Measurements from ENCODE around the gene ARID4B.
"Not testable (repeated sequence)": the region's sequence is repeated elsewhere in the genome, so short reads cannot be mapped to it uniquely, and the experiment has no call there.

Gene ARID4B

DNA sequence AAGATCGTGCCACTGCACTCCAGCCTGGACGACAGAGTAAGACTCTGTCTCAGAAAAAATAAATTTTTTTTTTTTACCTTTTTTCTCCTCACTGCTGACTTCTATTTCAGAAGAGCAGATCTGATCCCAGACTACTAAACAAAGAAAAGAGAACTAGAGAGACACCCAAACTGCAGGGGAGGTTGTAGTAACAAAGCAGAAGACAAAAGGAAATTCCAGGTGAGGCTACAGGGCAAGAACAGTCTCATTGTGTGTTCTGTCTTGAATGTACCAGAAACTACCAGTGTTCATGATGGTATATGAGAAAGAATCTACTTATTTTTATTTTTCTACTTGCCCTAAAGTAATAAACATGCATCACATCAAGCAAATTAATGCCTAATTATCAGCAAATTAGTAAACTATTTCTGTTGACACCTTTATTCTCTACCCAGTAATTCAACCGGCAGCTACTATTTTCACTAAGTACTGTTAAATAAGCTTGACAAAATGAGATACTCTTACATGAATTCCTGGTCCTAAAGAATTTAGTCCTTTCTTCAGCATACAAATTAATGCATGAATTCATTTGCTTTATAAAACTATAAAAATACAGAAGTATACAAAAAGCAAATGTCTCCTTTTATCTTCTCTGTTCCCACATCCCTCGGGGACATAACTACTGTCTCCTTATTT lies 40.6 kb downstream of the ARID4B start:
- H3K27ac ChIP-seq (replicated peaks) = no peak overlapping the region
- no peak for TF ChIP-seq GABPA (IDR thresholded peaks at IDR 0.05; ENCODE audit: low read depth)
- no peak for DNase-seq (ENCODE audit: low read depth in 1 of 2, low spot score in 1 of 2)
- no peaks in the 10 kb centered on the region for H3K27me3 ChIP-seq (ENCODE audit: insufficient read depth, poor library complexity, severe bottlenecking)
- no peak overlapping the region for H3K4me3 ChIP-seq (replicated peaks; ENCODE audit: insufficient read depth, low read length)

DNA sequence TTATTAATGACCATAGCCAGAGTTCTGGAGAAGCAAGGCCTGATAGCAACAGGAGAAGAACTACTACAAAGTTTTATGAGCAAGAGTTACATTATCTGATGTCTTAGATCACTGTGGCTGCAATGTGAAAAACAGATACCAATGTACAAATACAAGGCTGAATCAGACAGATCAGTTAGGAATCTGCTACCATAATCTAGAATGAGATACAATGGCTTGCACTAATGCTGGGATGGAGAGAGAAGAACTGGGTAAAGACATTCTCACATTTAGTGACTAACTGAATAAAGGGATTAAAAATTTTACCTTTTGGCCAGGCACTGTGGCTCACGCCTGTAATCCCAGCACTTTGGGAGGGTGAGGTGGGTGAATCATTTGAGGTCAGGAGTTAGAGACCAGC lies 41.3 kb downstream of the ARID4B start:
- TF ChIP-seq, protein P1, sequence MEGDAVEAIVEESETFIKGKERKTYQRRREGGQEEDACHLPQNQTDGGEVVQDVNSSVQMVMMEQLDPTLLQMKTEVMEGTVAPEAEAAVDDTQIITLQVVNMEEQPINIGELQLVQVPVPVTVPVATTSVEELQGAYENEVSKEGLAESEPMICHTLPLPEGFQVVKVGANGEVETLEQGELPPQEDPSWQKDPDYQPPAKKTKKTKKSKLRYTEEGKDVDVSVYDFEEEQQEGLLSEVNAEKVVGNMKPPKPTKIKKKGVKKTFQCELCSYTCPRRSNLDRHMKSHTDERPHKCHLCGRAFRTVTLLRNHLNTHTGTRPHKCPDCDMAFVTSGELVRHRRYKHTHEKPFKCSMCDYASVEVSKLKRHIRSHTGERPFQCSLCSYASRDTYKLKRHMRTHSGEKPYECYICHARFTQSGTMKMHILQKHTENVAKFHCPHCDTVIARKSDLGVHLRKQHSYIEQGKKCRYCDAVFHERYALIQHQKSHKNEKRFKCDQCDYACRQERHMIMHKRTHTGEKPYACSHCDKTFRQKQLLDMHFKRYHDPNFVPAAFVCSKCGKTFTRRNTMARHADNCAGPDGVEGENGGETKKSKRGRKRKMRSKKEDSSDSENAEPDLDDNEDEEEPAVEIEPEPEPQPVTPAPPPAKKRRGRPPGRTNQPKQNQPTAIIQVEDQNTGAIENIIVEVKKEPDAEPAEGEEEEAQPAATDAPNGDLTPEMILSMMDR (IDR thresholded peaks at IDR 0.05; ENCODE audit: insufficient read depth, low read length) = no peak
- no peak for TF ChIP-seq GABPA (IDR thresholded peaks at IDR 0.05; ENCODE audit: low read depth)
- no peak for TF ChIP-seq SPI1 (IDR thresholded peaks at IDR 0.05; ENCODE audit: borderline replicate concordance, low read depth)
- TF ChIP-seq, protein P2, sequence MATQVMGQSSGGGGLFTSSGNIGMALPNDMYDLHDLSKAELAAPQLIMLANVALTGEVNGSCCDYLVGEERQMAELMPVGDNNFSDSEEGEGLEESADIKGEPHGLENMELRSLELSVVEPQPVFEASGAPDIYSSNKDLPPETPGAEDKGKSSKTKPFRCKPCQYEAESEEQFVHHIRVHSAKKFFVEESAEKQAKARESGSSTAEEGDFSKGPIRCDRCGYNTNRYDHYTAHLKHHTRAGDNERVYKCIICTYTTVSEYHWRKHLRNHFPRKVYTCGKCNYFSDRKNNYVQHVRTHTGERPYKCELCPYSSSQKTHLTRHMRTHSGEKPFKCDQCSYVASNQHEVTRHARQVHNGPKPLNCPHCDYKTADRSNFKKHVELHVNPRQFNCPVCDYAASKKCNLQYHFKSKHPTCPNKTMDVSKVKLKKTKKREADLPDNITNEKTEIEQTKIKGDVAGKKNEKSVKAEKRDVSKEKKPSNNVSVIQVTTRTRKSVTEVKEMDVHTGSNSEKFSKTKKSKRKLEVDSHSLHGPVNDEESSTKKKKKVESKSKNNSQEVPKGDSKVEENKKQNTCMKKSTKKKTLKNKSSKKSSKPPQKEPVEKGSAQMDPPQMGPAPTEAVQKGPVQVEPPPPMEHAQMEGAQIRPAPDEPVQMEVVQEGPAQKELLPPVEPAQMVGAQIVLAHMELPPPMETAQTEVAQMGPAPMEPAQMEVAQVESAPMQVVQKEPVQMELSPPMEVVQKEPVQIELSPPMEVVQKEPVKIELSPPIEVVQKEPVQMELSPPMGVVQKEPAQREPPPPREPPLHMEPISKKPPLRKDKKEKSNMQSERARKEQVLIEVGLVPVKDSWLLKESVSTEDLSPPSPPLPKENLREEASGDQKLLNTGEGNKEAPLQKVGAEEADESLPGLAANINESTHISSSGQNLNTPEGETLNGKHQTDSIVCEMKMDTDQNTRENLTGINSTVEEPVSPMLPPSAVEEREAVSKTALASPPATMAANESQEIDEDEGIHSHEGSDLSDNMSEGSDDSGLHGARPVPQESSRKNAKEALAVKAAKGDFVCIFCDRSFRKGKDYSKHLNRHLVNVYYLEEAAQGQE (IDR thresholded peaks at IDR 0.05; ENCODE audit: insufficient replicate concordance, low read depth) = no peak
- TF ChIP-seq POLR2AphosphoS5 (IDR thresholded peaks at IDR 0.05; ENCODE audit: low read depth) = no peak
- Histone ChIP-seq H3K4me3 (replicated peaks; ENCODE audit: insufficient read depth, low read length) (no peak overlapping the region), H3K27ac (replicated peaks) (no peak overlapping the region), H3K27me3 (ENCODE audit: insufficient read depth, poor library complexity, severe bottlenecking) (no peaks in the 10 kb centered on the region)
- no peak for DNase-seq (ENCODE audit: low read depth in 1 of 2, low spot score in 1 of 2)

DNA sequence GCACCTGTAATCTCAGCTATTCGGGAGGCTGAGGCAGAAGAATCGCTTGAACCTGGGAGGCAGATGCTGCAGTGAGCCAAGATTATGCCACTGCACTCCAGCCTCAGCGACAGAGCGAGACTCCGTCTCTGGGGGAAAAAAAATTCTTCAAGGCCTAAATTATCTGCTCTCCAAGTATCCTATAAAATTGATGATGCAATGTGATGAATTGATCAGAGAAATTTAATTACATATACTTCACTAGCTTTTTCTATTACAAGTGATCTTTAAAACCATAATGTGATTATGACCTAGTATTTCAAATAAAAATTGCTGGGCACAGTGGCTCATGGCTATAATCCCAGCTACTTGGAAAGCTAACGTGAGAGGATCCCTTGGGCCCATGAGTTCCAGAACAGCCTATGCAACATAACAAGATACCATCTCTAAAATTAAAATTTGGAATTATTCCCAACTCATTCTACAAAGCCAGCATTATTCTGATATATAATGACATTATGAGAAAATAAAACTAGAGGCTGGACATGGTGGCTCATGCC lies 43.7 kb downstream of the ARID4B start:
- TF ChIP-seq, protein P1 (IDR thresholded peaks at IDR 0.05; ENCODE audit: insufficient read depth, low read length) = no peak
- TF ChIP-seq POLR2AphosphoS5 (IDR thresholded peaks at IDR 0.05; ENCODE audit: low read depth) (no peak), GABPA (IDR thresholded peaks at IDR 0.05; ENCODE audit: low read depth) (no peak), SPI1 (IDR thresholded peaks at IDR 0.05; ENCODE audit: borderline replicate concordance, low read depth) (no peak)
- TF ChIP-seq, protein P2 (IDR thresholded peaks at IDR 0.05; ENCODE audit: insufficient replicate concordance, low read depth) = no peak
- Histone ChIP-seq H3K27me3 (ENCODE audit: insufficient read depth, poor library complexity, severe bottlenecking) (no peaks in the 10 kb centered on the region), H3K27ac (replicated peaks) (no peak overlapping the region), H3K4me3 (replicated peaks; ENCODE audit: insufficient read depth, low read length) (no peak overlapping the region)
- DNase-seq (ENCODE audit: low read depth in 1 of 2, low spot score in 1 of 2) = no peak

DNA sequence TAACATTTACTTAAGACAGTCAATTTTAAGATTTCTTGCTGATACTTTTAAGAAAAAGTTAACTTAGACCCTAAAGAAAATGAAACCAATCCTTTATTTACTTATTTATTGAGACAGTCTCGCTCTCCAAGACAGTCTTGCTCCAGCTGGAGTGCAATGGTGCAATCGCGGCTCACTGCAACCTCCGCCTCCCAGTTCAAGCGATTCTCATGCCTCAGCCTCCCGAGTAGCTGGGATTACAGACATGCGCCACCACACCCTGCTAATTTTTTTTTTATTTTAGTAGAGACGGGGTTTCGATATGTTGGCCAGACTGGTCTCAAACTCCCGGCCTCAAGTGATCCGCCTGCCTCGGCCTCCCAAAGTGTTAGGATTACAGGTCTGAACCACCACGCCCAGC lies 44.3 kb downstream of the ARID4B start:
- DNase-seq (ENCODE audit: low read depth in 1 of 2, low spot score in 1 of 2); H3K27me3 ChIP-seq (ENCODE audit: insufficient read depth, poor library complexity, severe bottlenecking); H3K4me3 ChIP-seq (replicated peaks; ENCODE audit: insufficient read depth, low read length): not testable (repeated sequence)

DNA sequence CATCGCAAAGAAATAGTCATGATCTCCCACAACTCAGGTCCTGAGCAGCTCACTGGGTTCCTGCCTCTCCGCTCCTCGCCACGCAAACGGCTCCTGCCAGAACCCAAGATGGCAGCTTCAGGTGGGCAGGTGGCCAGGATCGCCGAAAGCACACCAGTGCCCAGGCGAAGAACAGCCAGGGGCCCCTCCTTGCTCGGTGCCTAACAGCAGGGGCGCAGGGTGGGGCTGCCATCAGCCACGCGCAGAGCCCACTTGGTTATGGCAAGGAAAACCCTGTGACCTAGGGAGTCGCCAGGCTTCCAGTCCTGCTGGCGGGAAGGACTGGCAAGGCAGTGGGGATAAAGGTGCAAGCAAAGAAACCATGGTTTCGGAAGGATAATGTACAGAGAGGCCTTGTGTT lies 47.5 kb downstream of the ARID4B start:
- Histone ChIP-seq H3K4me3 (replicated peaks; ENCODE audit: insufficient read depth, low read length) (no peak overlapping the region), H3K27ac (replicated peaks) (no peak overlapping the region), H3K27me3 (ENCODE audit: insufficient read depth, poor library complexity, severe bottlenecking) (no peaks in the 10 kb centered on the region)
- DNase-seq (ENCODE audit: low read depth in 1 of 2, low spot score in 1 of 2) = no peak
- TF ChIP-seq, protein P1 (IDR thresholded peaks at IDR 0.05; ENCODE audit: insufficient read depth, low read length) = no peak
- TF ChIP-seq, protein P2 (IDR thresholded peaks at IDR 0.05; ENCODE audit: insufficient replicate concordance, low read depth) = no peak
- TF ChIP-seq GABPA (IDR thresholded peaks at IDR 0.05; ENCODE audit: low read depth) = no peak

More for the DNA sequence above, 44.3 kb downstream of the ARID4B start:
- not testable (repeated sequence) for H3K27ac ChIP-seq (replicated peaks)
